Urothelium cell line (cell line): ENCODE measurements around the gene MBD3L2.
"Not testable (repeated sequence)": the region's sequence is repeated elsewhere in the genome, so short reads cannot be mapped to it uniquely, and the experiment has no call there.

Source experiments
- DNase-seq: peaks from one replicate; pipeline ENCODE4 v3.0.0; 2011; ENCODE audit warnings: low spot score, mixed read lengths
- FAIRE-seq: peaks from 2 replicates; lab custom pipeline; 2011; peaks lifted over from hg19 to GRCh38; lab: Jason Lieb, UNC

Gene MBD3L2

GRCh38 chr19:7049021-7049420 lies at the start of gene MBD3L2:
TSS of gene MBD3L2 (plus strand) at chr19:7049321. CDS start at chr19:7049374, 53 bp downstream.
- not testable (repeated sequence) for FAIRE-seq, DNase-seq

- FAIRE-seq, result no peak
- no peak for DNase-seq
Observed at GRCh38 chr19:6999933-7000332, 49.2 kb upstream of the MBD3L2 start.

DNA sequence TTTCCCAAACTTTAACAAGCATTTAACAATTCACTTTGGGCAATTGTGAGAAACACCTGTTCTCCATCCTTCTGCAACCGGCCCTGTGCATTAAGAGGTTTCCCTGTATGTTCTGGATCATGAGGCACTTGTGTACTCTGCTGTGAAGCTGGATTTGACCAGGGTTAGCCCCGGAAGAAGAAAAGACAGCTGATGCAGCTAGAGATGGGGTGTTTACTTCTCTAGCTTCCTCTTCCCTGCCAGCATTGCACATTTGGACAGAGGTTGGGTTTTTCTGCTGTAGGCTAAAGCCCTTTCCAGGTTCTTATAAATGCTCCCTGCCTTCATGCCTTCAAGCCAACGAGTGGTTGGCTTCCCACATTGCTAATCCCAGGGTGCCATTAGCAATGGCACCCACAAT lies 48.8 kb upstream of the MBD3L2 start:
- no peak for FAIRE-seq
- DNase-seq, result no peak

- DNase-seq, result no peak
- FAIRE-seq, result no peak
Observed at GRCh38 chr19:7000816-7001215, 48.3 kb upstream of the MBD3L2 start.

- peak; percentile 38 for DNase-seq
- FAIRE-seq, result no peak
Observed at GRCh38 chr19:7004313-7004931, 44.7 kb upstream of the MBD3L2 start.

GRCh38 chr19:7006135-7006704 lies 42.9 kb upstream of the MBD3L2 start:
- no peak for FAIRE-seq
- no peak for DNase-seq

GRCh38 chr19:7007859-7008258 lies 41.3 kb upstream of the MBD3L2 start:
- no peak for DNase-seq
- no peak for FAIRE-seq

DNA sequence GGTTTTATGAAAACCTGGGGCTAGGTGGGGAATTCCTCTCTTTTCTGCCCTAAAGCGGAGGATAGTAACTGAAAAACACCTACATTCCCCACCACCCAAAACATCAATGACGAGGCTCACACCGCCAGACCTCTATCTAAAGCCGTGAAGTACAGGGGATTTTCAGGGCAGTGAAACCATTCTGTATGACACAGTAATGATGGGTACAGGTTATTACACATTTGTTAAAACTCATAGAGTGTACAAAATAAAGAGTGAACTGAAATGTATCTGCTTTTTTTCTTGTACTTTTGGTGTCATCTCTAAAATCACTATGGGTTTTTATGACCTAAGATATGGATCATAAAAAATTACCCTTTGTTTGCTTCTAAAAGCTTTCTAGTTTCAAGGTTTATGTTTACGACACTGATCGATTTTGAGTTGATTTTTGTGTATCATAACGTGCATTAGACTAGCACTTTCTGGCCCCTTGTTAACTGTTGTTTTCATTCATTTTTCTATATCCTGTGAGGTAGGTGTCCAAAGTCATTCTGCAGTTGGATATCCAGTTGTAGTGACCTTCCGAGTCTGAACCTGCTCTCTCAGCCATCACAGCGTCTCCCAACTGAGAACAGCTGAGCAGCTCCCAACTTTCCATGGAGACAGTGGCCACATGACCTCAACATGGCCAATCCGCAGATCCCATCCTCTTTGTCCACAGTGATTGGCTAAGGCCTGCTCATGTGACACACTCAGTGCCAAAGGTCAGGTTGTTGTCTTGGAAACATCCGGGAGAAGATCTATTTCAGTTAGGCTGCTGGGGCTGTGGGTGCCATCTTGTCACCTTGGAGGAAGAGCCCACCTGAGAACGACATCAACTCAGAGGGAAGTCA lies 38.2 kb upstream of the MBD3L2 start:
- DNase-seq (no peak), FAIRE-seq (no peak)

GRCh38 chr19:7013678-7014077 lies 35.4 kb upstream of the MBD3L2 start:
- FAIRE-seq, result peak; percentile 62
- peak; percentile 58 for DNase-seq

- FAIRE-seq (no peak), DNase-seq (no peak)
Observed at GRCh38 chr19:7018828-7019227, 30.3 kb upstream of the MBD3L2 start.

DNA sequence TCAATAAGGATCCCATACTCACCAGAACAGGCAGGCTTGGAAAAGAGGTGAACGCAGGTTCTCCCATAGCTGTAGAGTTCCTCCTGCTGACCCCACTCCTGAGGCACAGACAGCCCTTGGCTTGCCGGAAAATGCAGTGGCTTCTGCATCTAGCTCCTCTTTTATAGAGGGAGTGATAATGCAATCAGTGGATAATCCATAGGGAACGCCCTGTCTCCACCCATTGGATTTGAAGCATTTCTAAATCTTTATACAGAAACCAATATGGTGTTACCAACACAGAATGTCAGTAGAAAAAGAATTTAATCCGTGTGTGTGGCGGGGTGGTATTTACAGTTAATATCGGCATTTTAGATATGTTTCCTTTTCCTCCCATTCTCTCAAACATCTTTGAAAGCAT lies 27.8 kb upstream of the MBD3L2 start, which contains the start of gene MBD3L2B:
TSS of gene MBD3L2B (minus strand) at position 101 of the 400 bp plus-strand sequence. CDS start at position 67, 34 bp downstream.
- not testable (repeated sequence) for DNase-seq, FAIRE-seq

DNA sequence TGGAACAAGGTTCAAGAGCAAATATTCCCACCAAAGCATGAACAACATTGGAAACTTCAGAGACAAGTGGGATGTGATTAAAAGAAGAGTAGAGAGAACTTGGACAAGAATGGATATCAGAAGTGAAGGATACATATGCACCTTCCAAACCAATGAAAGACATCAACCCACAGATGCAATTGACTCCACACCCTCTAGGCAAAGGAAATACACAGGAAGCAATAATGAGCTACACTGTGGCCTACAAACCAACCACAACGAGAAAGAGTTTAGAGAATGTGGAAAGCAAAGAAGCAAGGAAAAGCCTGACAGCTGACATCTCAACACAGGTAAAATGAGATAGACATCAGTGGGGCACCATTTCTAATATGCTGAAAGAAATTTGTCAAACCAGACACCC lies 20.3 kb upstream of the MBD3L2 start:
- DNase-seq, FAIRE-seq: not testable (repeated sequence)

- not testable (repeated sequence) for FAIRE-seq, DNase-seq
Observed at GRCh38 chr19:7030278-7030677, 18.8 kb upstream of the MBD3L2 start, which contains the start of gene MBD3L5. TSS of gene MBD3L5 (plus strand) at chr19:7030578. CDS start at chr19:7030612, 34 bp downstream.

GRCh38 chr19:7040079-7040478 lies 9.0 kb upstream of the MBD3L2 start, which contains the start of gene MBD3L4:
TSS of gene MBD3L4 (minus strand) at chr19:7040179. CDS start at chr19:7040144, 35 bp downstream.
- FAIRE-seq, DNase-seq: not testable (repeated sequence)

DNA sequence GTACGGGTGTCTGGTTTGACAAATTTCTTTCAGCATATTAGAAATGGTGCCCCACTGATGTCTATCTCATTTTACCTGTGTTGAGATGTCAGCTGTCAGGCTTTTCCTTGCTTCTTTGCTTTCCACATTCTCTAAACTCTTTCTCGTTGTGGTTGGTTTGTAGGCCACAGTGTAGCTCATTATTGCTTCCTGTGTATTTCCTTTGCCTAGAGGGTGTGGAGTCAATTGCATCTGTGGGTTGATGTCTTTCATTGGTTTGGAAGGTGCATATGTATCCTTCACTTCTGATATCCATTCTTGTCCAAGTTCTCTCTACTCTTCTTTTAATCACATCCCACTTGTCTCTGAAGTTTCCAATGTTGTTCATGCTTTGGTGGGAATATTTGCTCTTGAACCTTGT lies 7.6 kb upstream of the MBD3L2 start:
- not testable (repeated sequence) for FAIRE-seq, DNase-seq

DNA sequence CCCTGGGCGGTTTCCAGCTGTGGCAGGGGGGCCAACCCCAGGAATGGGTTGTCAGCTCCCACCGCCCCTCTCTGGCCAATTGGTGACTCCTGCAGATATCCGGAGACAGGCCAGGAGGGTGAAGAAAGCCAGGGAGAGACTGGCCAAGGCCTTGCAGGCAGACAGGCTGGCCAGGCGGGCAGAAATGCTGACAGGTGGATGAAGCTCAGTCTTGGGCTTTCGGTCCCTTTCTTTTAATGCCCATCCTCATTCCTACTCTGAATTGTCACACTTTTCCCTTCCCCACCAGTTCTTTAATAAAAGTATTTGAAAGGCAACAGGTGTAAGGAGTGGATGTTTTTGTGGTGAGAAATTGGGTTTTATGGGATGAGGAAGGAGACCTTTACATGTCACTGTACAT lies 2.3 kb downstream of the MBD3L2 start:
- DNase-seq, FAIRE-seq: not testable (repeated sequence)

GRCh38 chr19:7052896-7053295 lies 3.8 kb downstream of the MBD3L2 start:
- DNase-seq, FAIRE-seq: not testable (repeated sequence)

GRCh38 chr19:7054635-7055368 lies 5.7 kb downstream of the MBD3L2 start:
- DNase-seq, FAIRE-seq: not testable (repeated sequence)

GRCh38 chr19:7055679-7056078 lies 6.6 kb downstream of the MBD3L2 start:
- FAIRE-seq, DNase-seq: not testable (repeated sequence)

DNA sequence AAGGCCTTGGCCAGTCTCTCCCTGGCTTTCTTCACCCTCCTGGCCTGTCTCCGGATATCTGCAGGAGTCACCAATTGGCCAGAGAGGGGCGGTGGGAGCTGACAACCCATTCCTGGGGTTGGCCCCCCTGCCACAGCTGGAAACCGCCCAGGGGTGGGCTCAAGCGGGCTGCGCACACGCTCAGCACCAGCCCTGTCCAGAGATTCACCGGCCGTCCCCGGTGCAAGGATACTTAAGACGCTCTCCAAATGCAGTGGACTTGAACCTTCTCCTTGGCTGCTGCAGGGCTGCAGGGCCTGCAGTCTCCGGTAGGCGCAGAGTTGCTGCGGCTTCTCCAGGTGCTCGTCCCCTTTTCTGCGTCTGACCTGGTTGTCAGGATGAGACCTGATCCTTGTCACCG lies 7.2 kb downstream of the MBD3L2 start:
- DNase-seq, FAIRE-seq: not testable (repeated sequence)
